Measurements from ENCODE around the gene TSHB. TPM values are rescaled to one million over a fixed set of nuclear protein-coding genes. Genes with fewer than 3 reads are reported as not detected.

The TSHB gene
- total RNA-seq, 1 experiment from 2014 or later, result not detected

GRCh38 chr1:115012434-115012833, 17.2 kb upstream of the TSHB start:
- POLR2A ChIA-PET, result no interaction called here
- peaks cover 4% of the 10 kb centered on the region for H3K4me1 Mint-ChIP-seq
- DNase-seq (ENCODE audit: low spot score) (no peak), ATAC-seq (no peak)
- peaks cover 4% of the 10 kb centered on the region; the same call in 1 of the 2 replicates for H3K36me3 Mint-ChIP-seq
- no peak overlapping the region for H3K4me3 Mint-ChIP-seq
- peaks cover 42% of the 10 kb centered on the region for H3K9me3 Mint-ChIP-seq
- TF ChIP-seq ESRRA (CRISPR knock-in tag; IDR thresholded peaks at IDR 0.05; ENCODE audit: borderline replicate concordance), result no peak
- no peak for TF ChIP-seq JUN (CRISPR knock-in tag; IDR thresholded peaks at IDR 0.05)
- TF ChIP-seq ZNF317 (CRISPR knock-in tag; IDR thresholded peaks at IDR 0.05; ENCODE audit: borderline replicate concordance, low read depth), result no peak
- TF ChIP-seq CTCF (IDR thresholded peaks at IDR 0.05), result no peak
- no peak for TF ChIP-seq JAZF1 (CRISPR knock-in tag; IDR thresholded peaks at IDR 0.05)
- TF ChIP-seq ZNF425 (CRISPR knock-in tag; conservative IDR thresholded peaks at IDR 0.05), result no peak
- H3K27ac Mint-ChIP-seq, result no peak overlapping the region
- CTCF ChIA-PET, result no interaction called here
- H3K27me3 Mint-ChIP-seq (ENCODE audit: low read depth), result no peaks in the 10 kb centered on the region

GRCh38 chr1:115013792-115014191, 15.8 kb upstream of the TSHB start:
- peaks cover 4% of the 10 kb centered on the region for H3K4me1 Mint-ChIP-seq
- TF ChIP-seq ZNF532 (CRISPR knock-in tag; IDR thresholded peaks at IDR 0.05; ENCODE audit: borderline replicate concordance), result no peak
- no peak for TF ChIP-seq USF2 (CRISPR knock-in tag; IDR thresholded peaks at IDR 0.05)
- TF ChIP-seq TCF7 (CRISPR knock-in tag; IDR thresholded peaks at IDR 0.05; ENCODE audit: low read depth), result no peak
- TF ChIP-seq ZNF138 (CRISPR knock-in tag; conservative IDR thresholded peaks at IDR 0.05), result no peak
- TF ChIP-seq ZNF671 (CRISPR knock-in tag; IDR thresholded peaks at IDR 0.05), result no peak
- TF ChIP-seq ATF6 (CRISPR knock-in tag; IDR thresholded peaks at IDR 0.05), result no peak
- no peak for TF ChIP-seq GTF2I (CRISPR knock-in tag; conservative IDR thresholded peaks at IDR 0.05)
- TF ChIP-seq ZNF416 (CRISPR knock-in tag; IDR thresholded peaks at IDR 0.05), result no peak
- no peak for TF ChIP-seq AR (CRISPR knock-in tag; IDR thresholded peaks at IDR 0.05)
- TF ChIP-seq NR3C1 (CRISPR knock-in tag; conservative IDR thresholded peaks at IDR 0.05; ENCODE audit: low read depth), result no peak

More at GRCh38 chr1:115013792-115014191, 15.8 kb upstream of the TSHB start:
- H3K9me3 Mint-ChIP-seq, result peaks cover 42% of the 10 kb centered on the region
- no peak overlapping the region for H3K4me3 Mint-ChIP-seq
- ATAC-seq, result no peak
- H3K36me3 Mint-ChIP-seq, result peaks cover 9% of the 10 kb centered on the region; the same call in 1 of the 2 replicates
- POLR2A ChIA-PET, result no interaction called here
- H3K27ac Mint-ChIP-seq, result no peak overlapping the region
- CTCF ChIA-PET, result no interaction called here
- DNase-seq (ENCODE audit: low spot score), result no peak
- H3K27me3 Mint-ChIP-seq (ENCODE audit: low read depth), result peaks cover 4% of the 10 kb centered on the region
